ENCODE data around the gene SLC5A4. TPM values are rescaled to one million over a fixed set of nuclear protein-coding genes. Genes with fewer than 3 reads are reported as not detected.

Gene SLC5A4
- total RNA-seq, 1 experiment from 2014 or later: not detected

DNA sequence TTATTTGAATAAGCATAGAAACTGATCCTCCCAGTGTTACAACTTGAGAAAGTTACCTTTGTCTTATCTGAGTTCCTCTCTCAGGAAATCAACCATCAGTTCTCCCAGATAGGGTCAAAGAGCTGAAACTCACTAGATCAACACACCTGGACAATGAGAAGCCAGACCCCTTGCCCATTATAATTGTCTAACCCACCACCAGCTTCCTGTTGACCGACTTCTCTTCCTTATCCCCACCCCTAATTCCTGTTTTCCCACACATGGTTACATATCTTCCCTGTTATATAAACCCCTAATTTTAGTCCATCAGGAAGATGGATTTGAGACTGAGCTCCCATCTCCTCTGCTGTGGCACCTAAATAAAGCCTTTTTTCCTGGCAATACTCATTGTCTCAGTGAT, 6.9 kb downstream of the SLC5A4 start:
- CTCF ChIA-PET: no interaction called here
- no peak overlapping the region for H3K27ac ChIP-seq (ENCODE audit: low read length)
- no peaks in the 10 kb centered on the region; the same call in 1 of the 2 replicates for H3K4me1 ChIP-seq (ENCODE audit: control insufficient read depth, insufficient read depth, low read length)
- H3K27me3 ChIP-seq (ENCODE audit: control insufficient read depth, insufficient read depth, low read length): no peaks in the 10 kb centered on the region
- H3K36me3 ChIP-seq (ENCODE audit: control insufficient read depth, insufficient read depth, low read length): no peaks in the 10 kb centered on the region
- no TSS peak for BruUV-seq (replicated peaks)
- DNase-seq (ENCODE audit: low read depth, low spot score) (no peak), ATAC-seq (no peak)
- TF ChIP-seq POLR2AphosphoS5 (IDR thresholded peaks at IDR 0.05; ENCODE audit: low read depth, low read length) (no peak), TCF7L2 (IDR thresholded peaks at IDR 0.05; ENCODE audit: low read depth, low read length) (no peak), SIN3A (IDR thresholded peaks at IDR 0.05; ENCODE audit: borderline replicate concordance, insufficient read depth, low read depth, low read length) (no peak)
- TF ChIP-seq, protein P1, sequence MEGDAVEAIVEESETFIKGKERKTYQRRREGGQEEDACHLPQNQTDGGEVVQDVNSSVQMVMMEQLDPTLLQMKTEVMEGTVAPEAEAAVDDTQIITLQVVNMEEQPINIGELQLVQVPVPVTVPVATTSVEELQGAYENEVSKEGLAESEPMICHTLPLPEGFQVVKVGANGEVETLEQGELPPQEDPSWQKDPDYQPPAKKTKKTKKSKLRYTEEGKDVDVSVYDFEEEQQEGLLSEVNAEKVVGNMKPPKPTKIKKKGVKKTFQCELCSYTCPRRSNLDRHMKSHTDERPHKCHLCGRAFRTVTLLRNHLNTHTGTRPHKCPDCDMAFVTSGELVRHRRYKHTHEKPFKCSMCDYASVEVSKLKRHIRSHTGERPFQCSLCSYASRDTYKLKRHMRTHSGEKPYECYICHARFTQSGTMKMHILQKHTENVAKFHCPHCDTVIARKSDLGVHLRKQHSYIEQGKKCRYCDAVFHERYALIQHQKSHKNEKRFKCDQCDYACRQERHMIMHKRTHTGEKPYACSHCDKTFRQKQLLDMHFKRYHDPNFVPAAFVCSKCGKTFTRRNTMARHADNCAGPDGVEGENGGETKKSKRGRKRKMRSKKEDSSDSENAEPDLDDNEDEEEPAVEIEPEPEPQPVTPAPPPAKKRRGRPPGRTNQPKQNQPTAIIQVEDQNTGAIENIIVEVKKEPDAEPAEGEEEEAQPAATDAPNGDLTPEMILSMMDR (IDR thresholded peaks at IDR 0.05): no peak
- TF ChIP-seq, protein P2, sequence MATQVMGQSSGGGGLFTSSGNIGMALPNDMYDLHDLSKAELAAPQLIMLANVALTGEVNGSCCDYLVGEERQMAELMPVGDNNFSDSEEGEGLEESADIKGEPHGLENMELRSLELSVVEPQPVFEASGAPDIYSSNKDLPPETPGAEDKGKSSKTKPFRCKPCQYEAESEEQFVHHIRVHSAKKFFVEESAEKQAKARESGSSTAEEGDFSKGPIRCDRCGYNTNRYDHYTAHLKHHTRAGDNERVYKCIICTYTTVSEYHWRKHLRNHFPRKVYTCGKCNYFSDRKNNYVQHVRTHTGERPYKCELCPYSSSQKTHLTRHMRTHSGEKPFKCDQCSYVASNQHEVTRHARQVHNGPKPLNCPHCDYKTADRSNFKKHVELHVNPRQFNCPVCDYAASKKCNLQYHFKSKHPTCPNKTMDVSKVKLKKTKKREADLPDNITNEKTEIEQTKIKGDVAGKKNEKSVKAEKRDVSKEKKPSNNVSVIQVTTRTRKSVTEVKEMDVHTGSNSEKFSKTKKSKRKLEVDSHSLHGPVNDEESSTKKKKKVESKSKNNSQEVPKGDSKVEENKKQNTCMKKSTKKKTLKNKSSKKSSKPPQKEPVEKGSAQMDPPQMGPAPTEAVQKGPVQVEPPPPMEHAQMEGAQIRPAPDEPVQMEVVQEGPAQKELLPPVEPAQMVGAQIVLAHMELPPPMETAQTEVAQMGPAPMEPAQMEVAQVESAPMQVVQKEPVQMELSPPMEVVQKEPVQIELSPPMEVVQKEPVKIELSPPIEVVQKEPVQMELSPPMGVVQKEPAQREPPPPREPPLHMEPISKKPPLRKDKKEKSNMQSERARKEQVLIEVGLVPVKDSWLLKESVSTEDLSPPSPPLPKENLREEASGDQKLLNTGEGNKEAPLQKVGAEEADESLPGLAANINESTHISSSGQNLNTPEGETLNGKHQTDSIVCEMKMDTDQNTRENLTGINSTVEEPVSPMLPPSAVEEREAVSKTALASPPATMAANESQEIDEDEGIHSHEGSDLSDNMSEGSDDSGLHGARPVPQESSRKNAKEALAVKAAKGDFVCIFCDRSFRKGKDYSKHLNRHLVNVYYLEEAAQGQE (IDR thresholded peaks at IDR 0.05; ENCODE audit: insufficient read depth in 1 of 2, low read depth in 2 of 2, low read length in 1 of 2): no peak
- no peak overlapping the region for H3K4me3 ChIP-seq (ENCODE audit: low read depth in 2 of 2, low read length in 2 of 2)
- intact Hi-C loops (cut with micrococcal nuclease; ENCODE audit: unreplicated experiment): no loop called here
- no peaks in the 10 kb centered on the region for H3K9me3 ChIP-seq (ENCODE audit: control insufficient read depth, insufficient read depth, low read depth, low read length)
- POLR2A ChIA-PET: no interaction called here
- in situ Hi-C loops (cut with HindIII; ENCODE audit: low pct_unique_long_range_greater_than_20kb, low sequenced_read_pairs): no loop called here

DNA sequence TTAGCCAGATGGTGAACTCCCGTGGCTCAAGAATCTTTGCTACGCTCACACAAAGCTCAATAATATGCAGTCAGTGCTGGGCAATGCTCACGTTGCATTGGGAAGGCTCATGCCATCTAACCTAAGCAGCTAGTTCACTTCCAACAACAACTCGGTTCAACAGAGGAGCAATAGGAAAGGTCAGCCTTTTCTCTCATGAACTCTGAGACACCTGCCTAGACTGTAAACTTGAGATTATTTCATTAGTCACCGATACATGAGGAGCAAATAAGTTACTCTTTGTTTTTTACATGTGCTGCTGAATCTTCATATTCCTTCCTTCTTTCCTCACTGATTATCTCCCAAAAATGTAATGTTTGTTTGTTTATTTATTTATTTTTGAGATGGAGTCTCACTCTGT, 9.0 kb downstream of the SLC5A4 start:
- CTCF ChIA-PET: no interaction called here
- DNase-seq (ENCODE audit: low read depth, low spot score) (no peak), ATAC-seq (no peak)
- intact Hi-C loops (cut with micrococcal nuclease; ENCODE audit: unreplicated experiment) (no loop called here), in situ Hi-C loops (cut with HindIII; ENCODE audit: low pct_unique_long_range_greater_than_20kb, low sequenced_read_pairs) (no loop called here)
- no peaks in the 10 kb centered on the region; the same call in 1 of the 2 replicates for H3K4me1 ChIP-seq (ENCODE audit: control insufficient read depth, insufficient read depth, low read length)
- no peak overlapping the region for H3K4me3 ChIP-seq (ENCODE audit: low read depth in 2 of 2, low read length in 2 of 2)
- H3K36me3 ChIP-seq (ENCODE audit: control insufficient read depth, insufficient read depth, low read length): no peaks in the 10 kb centered on the region
- H3K9me3 ChIP-seq (ENCODE audit: control insufficient read depth, insufficient read depth, low read depth, low read length): no peaks in the 10 kb centered on the region
- TF ChIP-seq, protein P2 (IDR thresholded peaks at IDR 0.05; ENCODE audit: insufficient read depth in 1 of 2, low read depth in 2 of 2, low read length in 1 of 2): no peak
- TF ChIP-seq, protein P1 (IDR thresholded peaks at IDR 0.05): no peak
- TF ChIP-seq POLR2AphosphoS5 (IDR thresholded peaks at IDR 0.05; ENCODE audit: low read depth, low read length) (no peak), SIN3A (IDR thresholded peaks at IDR 0.05; ENCODE audit: borderline replicate concordance, insufficient read depth, low read depth, low read length) (no peak), TCF7L2 (IDR thresholded peaks at IDR 0.05; ENCODE audit: low read depth, low read length) (no peak)
- BruUV-seq (replicated peaks): no TSS peak
- H3K27me3 ChIP-seq (ENCODE audit: control insufficient read depth, insufficient read depth, low read length): no peaks in the 10 kb centered on the region
- POLR2A ChIA-PET: no interaction called here
- no peak overlapping the region for H3K27ac ChIP-seq (ENCODE audit: low read length)
